Neuronal stem cell (in vitro differentiated cells): ENCODE measurements around the gene SYT9.

ENCODE experiments used
- DNase-seq: peaks from one replicate; pipeline ENCODE4 v3.0.0-alpha.2; 2013; ENCODE audit warnings: low spot score
- H2AFZ ChIP-seq: one replicate; pipeline ENCODE4 v1.6.1; 2013; ENCODE audit warnings: mild to moderate bottlenecking, low read length, inconsistent platforms
- H2AK5ac ChIP-seq: 2 replicates; pipeline ENCODE4 v1.6.1; 2013; ENCODE audit warnings: low read depth, mild to moderate bottlenecking, inconsistent platforms, low read length, moderate library complexity, mixed read lengths
- H2BK120ac ChIP-seq: 2 replicates; pipeline ENCODE4 v1.6.1; 2013; ENCODE audit warnings: low read depth, mild to moderate bottlenecking, inconsistent platforms, low read length, moderate library complexity, mixed read lengths
- H2BK12ac ChIP-seq: one replicate; pipeline ENCODE4 v1.6.1; 2013; ENCODE audit warnings: low read length, inconsistent platforms
- H2BK15ac ChIP-seq: 2 replicates; pipeline ENCODE4 v1.6.1; 2013; ENCODE audit warnings: mild to moderate bottlenecking, low read length, inconsistent platforms, mixed read lengths
- H2BK5ac ChIP-seq: one replicate; pipeline ENCODE4 v1.6.1; 2013; ENCODE audit warnings: inconsistent platforms, mild to moderate bottlenecking, low read length, moderate library complexity
- H3K14ac ChIP-seq: one replicate; pipeline ENCODE4 v1.6.1; 2013; ENCODE audit warnings: low read length, inconsistent platforms
- H3K18ac ChIP-seq: 2 replicates; pipeline ENCODE4 v1.6.1; 2013; ENCODE audit warnings: low read length, inconsistent platforms
- H3K23ac ChIP-seq: 2 replicates; pipeline ENCODE4 v1.6.1; 2013; ENCODE audit warnings: low read depth, mild to moderate bottlenecking, mixed read lengths, low read length, inconsistent platforms; ENCODE audit not compliant: poor library complexity
- H3K27ac ChIP-seq: replicated peaks from 3 replicates; pipeline ENCODE4 v1.5.1; 2013; ENCODE audit warnings: low read length, inconsistent platforms
- H3K27me3 ChIP-seq, 3 experiments: 2 replicates each; pipeline ENCODE4 v1.6.1; 2013; ENCODE audit warnings: low read length in 3 of 3, mild to moderate bottlenecking in 2 of 3, inconsistent platforms in 1 of 3, low read depth in 1 of 3, mixed read lengths in 1 of 3, moderate library complexity in 1 of 3; ENCODE audit not compliant: control insufficient read depth in 3 of 3, insufficient read depth in 3 of 3
- H3K36me3 ChIP-seq, 2 donors: replicated peaks in 1 of 2; 2 replicates each; pipeline ENCODE4 v1.6.1; 2013; ENCODE audit warnings: low read length in 2 of 2; ENCODE audit not compliant: control insufficient read depth in 2 of 2, insufficient read depth in 2 of 2
- H3K4ac ChIP-seq: 2 replicates; pipeline ENCODE4 v1.6.1; 2013; ENCODE audit warnings: inconsistent platforms, mild to moderate bottlenecking, low read length, moderate library complexity
- H3K4me1 ChIP-seq, 2 donors: 1 replicate in 1 of 2; 2 replicates in 1 of 2; pipeline ENCODE4 v1.6.1; 2013; ENCODE audit warnings: low read length in 2 of 2, low read depth in 1 of 2; ENCODE audit not compliant: control insufficient read depth in 2 of 2, insufficient read depth in 1 of 2
- H3K4me2 ChIP-seq: one replicate; pipeline ENCODE4 v1.6.1; 2013; ENCODE audit warnings: mild to moderate bottlenecking, low read length, inconsistent platforms; ENCODE audit not compliant: insufficient read depth, poor library complexity, severe bottlenecking
- H3K4me3 ChIP-seq, 2 donors: 2 replicates each; pipeline ENCODE4 v1.5.1; 2013; ENCODE audit warnings: low read length in 2 of 2, mild to moderate bottlenecking in 2 of 2, inconsistent platforms in 1 of 2, moderate library complexity in 1 of 2
- H3K79me1 ChIP-seq: one replicate; pipeline ENCODE4 v1.6.1; 2013; ENCODE audit warnings: low read depth, mild to moderate bottlenecking, inconsistent platforms, low read length, moderate library complexity
- H3K9ac ChIP-seq: one replicate; pipeline ENCODE4 v1.6.1; 2013; ENCODE audit warnings: mild to moderate bottlenecking, low read depth, low read length, inconsistent platforms; ENCODE audit not compliant: poor library complexity
- H3K9me3 ChIP-seq, 2 donors: replicated peaks in 1 of 2; 2 replicates each; pipeline versions ENCODE3 to v1.6.1; 2013; ENCODE audit warnings: low read length in 2 of 2, mild to moderate bottlenecking in 2 of 2, inconsistent platforms in 1 of 2, low read depth in 1 of 2, mixed read lengths in 1 of 2, moderate library complexity in 1 of 2; ENCODE audit not compliant: control insufficient read depth in 2 of 2, insufficient read depth in 1 of 2
- H4K8ac ChIP-seq: one replicate; pipeline ENCODE4 v1.6.1; 2013; ENCODE audit warnings: low read depth, mild to moderate bottlenecking, inconsistent platforms, low read length, moderate library complexity
- H4K91ac ChIP-seq: one replicate; pipeline ENCODE4 v1.6.1; 2013; ENCODE audit warnings: low read length, low read depth, mild to moderate bottlenecking, inconsistent platforms; ENCODE audit not compliant: poor library complexity
- WGBS, 2 donors: extraction: QIAGEN DNeasy Blood & Tissue Kit; methylation state at CpG; one replicate each; pipeline ENCODE4 v1.1.7; 2013; ENCODE audit warnings: missing lambda C conversion rate in 2 of 2, mixed read lengths in 1 of 2; ENCODE audit not compliant: insufficient read length in 2 of 2, insufficient replicate concordance in 1 of 2; ENCODE audit errors: extremely low coverage in 2 of 2; 5-methylcytosine and 5-hydroxymethylcytosine counted together

Gene SYT9

GRCh38 chr11:7488681-7489080, 237.0 kb downstream of the SYT9 start:
- WGBS, 2 donors, result no CpG with 5 or more reads among the region's 1 CpG
- Histone ChIP-seq H4K8ac (no peak overlapping the region), H3K4me2 (no peak overlapping the region), H3K9me3 (no peaks in the 10 kb centered on the region), H3K14ac (no peak overlapping the region), H2BK15ac (no peak overlapping the region), H3K4ac (no peak overlapping the region), H3K27me3 (peaks cover 0 to 3% (median 0%) of the 10 kb centered on the region in 3 experiments), H3K27ac (no peak overlapping the region), H4K91ac (no peak overlapping the region), H2BK5ac (no peak overlapping the region), H2AK5ac (no peak overlapping the region), H3K18ac (no peak overlapping the region), H3K23ac (no peak overlapping the region), H3K4me1 (peaks cover 3 to 6% of the 10 kb centered on the region in 2 donors), H3K9ac (no peak overlapping the region), H2BK12ac (no peak overlapping the region), H3K4me3 (no peak overlapping the region), H3K79me1 (no peaks in the 10 kb centered on the region), H3K36me3 (no peaks in the 10 kb centered on the region), H2AFZ (no peak overlapping the region), H2BK120ac (no peak overlapping the region)
- no peak for DNase-seq

DNA sequence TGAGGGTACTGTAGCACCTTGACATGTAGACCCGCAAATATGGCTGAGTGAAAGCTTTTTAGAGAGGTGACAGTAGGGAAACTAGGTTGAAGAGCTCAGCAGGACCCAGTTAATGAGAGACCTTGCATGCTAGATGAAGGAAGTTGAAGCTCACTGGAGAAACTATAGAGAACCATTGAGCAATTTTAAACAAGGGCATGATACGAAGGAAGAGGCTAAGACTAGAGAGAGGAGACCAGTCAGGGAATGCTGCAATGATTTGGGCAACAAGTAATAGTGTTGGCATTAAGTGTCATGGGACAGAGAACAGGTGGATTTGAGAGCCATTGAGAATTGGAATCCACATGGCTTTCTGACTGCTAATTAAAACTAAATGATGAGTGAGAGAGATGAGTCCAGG, 237.7 kb downstream of the SYT9 start:
- no peak overlapping the region for H3K4me2 ChIP-seq
- no peak overlapping the region for H2BK12ac ChIP-seq
- peaks cover 3 to 6% of the 10 kb centered on the region in 2 donors for H3K4me1 ChIP-seq
- no peak overlapping the region for H4K91ac ChIP-seq
- no peak overlapping the region for H3K14ac ChIP-seq
- H3K9me3 ChIP-seq, result no peaks in the 10 kb centered on the region
- H3K18ac ChIP-seq, result no peak overlapping the region
- no peak for DNase-seq
- H3K36me3 ChIP-seq, result no peaks in the 10 kb centered on the region
- no CpG with 5 or more reads among the region's 2 CpGs for WGBS, 2 donors
- H3K79me1 ChIP-seq, result no peaks in the 10 kb centered on the region
- H3K4ac ChIP-seq, result no peak overlapping the region
- H2AK5ac ChIP-seq, result no peak overlapping the region
- H3K27me3 ChIP-seq, result peaks cover 0 to 3% (median 0%) of the 10 kb centered on the region in 3 experiments
- H3K27ac ChIP-seq, result no peak overlapping the region
- no peak overlapping the region for H3K23ac ChIP-seq
- H2BK5ac ChIP-seq, result no peak overlapping the region
- no peak overlapping the region for H2BK120ac ChIP-seq
- no peak overlapping the region for H4K8ac ChIP-seq
- no peak overlapping the region for H2AFZ ChIP-seq
- no peak overlapping the region for H3K4me3 ChIP-seq
- no peak overlapping the region for H3K9ac ChIP-seq
- H2BK15ac ChIP-seq, result no peak overlapping the region

GRCh38 chr11:7490054-7490453, 238.3 kb downstream of the SYT9 start:
- Histone ChIP-seq H2AK5ac (no peak overlapping the region), H3K4me2 (no peak overlapping the region), H2BK120ac (no peak overlapping the region), H3K27ac (no peak overlapping the region), H3K23ac (no peak overlapping the region), H2BK15ac (no peak overlapping the region), H3K14ac (no peak overlapping the region), H3K18ac (no peak overlapping the region), H2BK12ac (no peak overlapping the region), H4K91ac (no peak overlapping the region), H3K9ac (no peak overlapping the region), H2BK5ac (no peak overlapping the region), H3K4me1 (peaks cover 3% of the 10 kb centered on the region in 2 donors), H3K27me3 (peaks cover 0 to 6% (median 0%) of the 10 kb centered on the region in 3 experiments), H3K4me3 (no peak overlapping the region), H3K9me3 (no peaks in the 10 kb centered on the region), H3K4ac (no peak overlapping the region), H4K8ac (no peak overlapping the region), H2AFZ (no peak overlapping the region), H3K79me1 (no peaks in the 10 kb centered on the region), H3K36me3 (no peaks in the 10 kb centered on the region)
- no peak for DNase-seq
- WGBS, 2 donors, result no CpG with 5 or more reads among the region's 4 CpGs

- Histone ChIP-seq H2AK5ac (no peak overlapping the region), H2BK120ac (no peak overlapping the region), H3K9me3 (no peaks in the 10 kb centered on the region), H3K4me3 (no peak overlapping the region), H4K8ac (no peak overlapping the region), H2BK5ac (no peak overlapping the region), H3K36me3 (no peaks in the 10 kb centered on the region), H3K27ac (no peak overlapping the region), H3K27me3 (peaks cover 0 to 6% (median 0%) of the 10 kb centered on the region in 3 experiments), H3K79me1 (no peaks in the 10 kb centered on the region), H3K14ac (no peak overlapping the region), H2BK15ac (no peak overlapping the region), H2BK12ac (no peak overlapping the region), H3K9ac (no peak overlapping the region), H3K23ac (no peak overlapping the region), H3K18ac (no peak overlapping the region), H3K4me1 (peaks cover under 1 to 3% of the 10 kb centered on the region in 2 donors), H4K91ac (no peak overlapping the region), H2AFZ (no peak overlapping the region), H3K4me2 (no peak overlapping the region), H3K4ac (no peak overlapping the region)
- 100% methylated on average over 1 of the region's 1 CpG; no CpG with 5 or more reads in 1 of the 2 donors for WGBS, 2 donors
- no peak for DNase-seq
Measured at GRCh38 chr11:7490535-7490934, 238.8 kb downstream of the SYT9 start.
